Right atrium auricular region (tissue), 2 donors: ENCODE results near the gene EME1. TPM values are rescaled to one million over a fixed set of nuclear protein-coding genes. Genes with fewer than 3 reads are reported as not detected.

Experiments used
- DNase-seq: peaks from one replicate; pipeline ENCODE4 v3.0.0-alpha.2; 2019; ENCODE audit warnings: low spot score
- H3K27ac ChIP-seq, 2 donors: fragments of 200-600 bp; sonication (generic); 1 replicate in 1 of 2; 2 replicates in 1 of 2; pipeline ENCODE4 v1.5.1; 2016 to 2019
- H3K27me3 ChIP-seq, 2 donors: fragments of 200-600 bp; sonication (generic); one replicate each; pipeline versions ENCODE4 v1.5.1 to v1.6.0; 2017 to 2019
- H3K36me3 ChIP-seq: fragments of 200-600 bp; sonication (generic); one replicate; pipeline ENCODE4 v1.5.1; 2016
- H3K4me1 ChIP-seq, 2 donors: fragments of 200-600 bp; sonication (generic); one replicate each; pipeline versions ENCODE4 v1.5.1 to v1.6.0; 2017 to 2019
- H3K4me3 ChIP-seq, 2 donors: fragments of 200-600 bp; sonication (generic); 1 replicate in 1 of 2; 2 replicates in 1 of 2; pipeline ENCODE4 v1.5.1; 2017 to 2019; ENCODE audit warnings: mild to moderate bottlenecking in 1 of 2, moderate library complexity in 1 of 2
- H3K9me3 ChIP-seq, 2 donors: fragments of 200-600 bp; sonication (generic); one replicate each; pipeline ENCODE4 v1.5.1; 2019
- total RNA-seq, 2 donors: library from RNA; depleted of rRNA; stranded (reverse); fragments of >200 nt; gene quantifications; one replicate each; pipeline ENCODE4 v1.1.0, GENCODE V29; 2016
- TF ChIP-seq, protein P1 (sequence below), 2 donors: fragments of 200-600 bp; sonication (generic); IDR thresholded peaks; one replicate each; pipeline ENCODE4 v1.5.1; 2019; ENCODE audit warnings: antibody characterized with exemption in 2 of 2

Gene EME1
- total RNA-seq, 2 donors from 2014 or later, result 0.33 TPM; not detected in 1

DNA sequence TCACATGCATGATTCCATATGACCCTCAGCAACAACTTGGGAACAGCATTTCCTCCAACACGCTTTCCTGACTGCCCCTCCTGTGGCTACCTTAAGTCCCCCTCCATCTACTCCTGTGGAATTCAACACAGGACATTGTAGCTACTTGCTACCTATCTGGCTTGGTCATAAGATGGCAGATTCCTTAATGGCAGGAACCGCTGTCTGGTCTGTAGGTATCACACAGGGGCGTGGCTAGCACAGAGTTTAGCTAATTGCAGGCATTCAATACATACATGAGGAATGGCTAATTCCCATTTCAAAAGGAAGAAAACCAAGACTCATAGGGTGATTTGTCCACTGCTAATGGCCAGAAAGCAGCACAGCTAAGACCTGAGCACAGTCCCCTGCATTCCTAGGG is 15.7 kb downstream of the EME1 start:
- DNase-seq, result no peak
- H3K4me3 ChIP-seq, result no peak overlapping the region
- no peaks in the 10 kb centered on the region for H3K9me3 ChIP-seq
- H3K27ac ChIP-seq, result no peak overlapping the region
- no peaks in the 10 kb centered on the region for H3K4me1 ChIP-seq
- no peaks in the 10 kb centered on the region for H3K27me3 ChIP-seq
- TF ChIP-seq, protein P1, sequence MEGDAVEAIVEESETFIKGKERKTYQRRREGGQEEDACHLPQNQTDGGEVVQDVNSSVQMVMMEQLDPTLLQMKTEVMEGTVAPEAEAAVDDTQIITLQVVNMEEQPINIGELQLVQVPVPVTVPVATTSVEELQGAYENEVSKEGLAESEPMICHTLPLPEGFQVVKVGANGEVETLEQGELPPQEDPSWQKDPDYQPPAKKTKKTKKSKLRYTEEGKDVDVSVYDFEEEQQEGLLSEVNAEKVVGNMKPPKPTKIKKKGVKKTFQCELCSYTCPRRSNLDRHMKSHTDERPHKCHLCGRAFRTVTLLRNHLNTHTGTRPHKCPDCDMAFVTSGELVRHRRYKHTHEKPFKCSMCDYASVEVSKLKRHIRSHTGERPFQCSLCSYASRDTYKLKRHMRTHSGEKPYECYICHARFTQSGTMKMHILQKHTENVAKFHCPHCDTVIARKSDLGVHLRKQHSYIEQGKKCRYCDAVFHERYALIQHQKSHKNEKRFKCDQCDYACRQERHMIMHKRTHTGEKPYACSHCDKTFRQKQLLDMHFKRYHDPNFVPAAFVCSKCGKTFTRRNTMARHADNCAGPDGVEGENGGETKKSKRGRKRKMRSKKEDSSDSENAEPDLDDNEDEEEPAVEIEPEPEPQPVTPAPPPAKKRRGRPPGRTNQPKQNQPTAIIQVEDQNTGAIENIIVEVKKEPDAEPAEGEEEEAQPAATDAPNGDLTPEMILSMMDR (IDR thresholded peaks at IDR 0.05), result no peak
- peaks cover 100% of the 10 kb centered on the region for H3K36me3 ChIP-seq

DNA sequence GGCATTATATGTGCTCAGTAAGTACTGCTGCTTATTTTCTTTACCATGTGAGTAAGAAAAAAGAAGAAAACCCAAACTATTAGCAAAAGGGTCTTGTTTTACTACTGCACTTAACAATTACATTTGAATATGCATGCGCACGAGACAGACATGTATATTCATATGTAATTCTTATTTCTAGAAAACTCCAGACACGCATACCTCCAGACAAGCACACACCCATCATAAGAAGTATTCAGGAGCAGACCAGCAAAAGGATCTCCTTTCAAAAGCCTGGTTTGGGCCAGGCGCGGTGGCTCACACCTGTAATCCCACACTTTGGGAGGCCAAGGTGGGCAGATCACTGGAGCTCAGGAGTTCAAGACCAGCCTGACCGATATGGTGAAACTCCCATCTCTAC is 16.5 kb downstream of the EME1 start:
- DNase-seq, result no peak
- Histone ChIP-seq H3K27ac (no peak overlapping the region), H3K4me3 (no peak overlapping the region), H3K27me3 (no peaks in the 10 kb centered on the region), H3K36me3 (peaks cover 100% of the 10 kb centered on the region), H3K9me3 (no peaks in the 10 kb centered on the region), H3K4me1 (no peaks in the 10 kb centered on the region)
- TF ChIP-seq, protein P1 (IDR thresholded peaks at IDR 0.05), result no peak

DNA sequence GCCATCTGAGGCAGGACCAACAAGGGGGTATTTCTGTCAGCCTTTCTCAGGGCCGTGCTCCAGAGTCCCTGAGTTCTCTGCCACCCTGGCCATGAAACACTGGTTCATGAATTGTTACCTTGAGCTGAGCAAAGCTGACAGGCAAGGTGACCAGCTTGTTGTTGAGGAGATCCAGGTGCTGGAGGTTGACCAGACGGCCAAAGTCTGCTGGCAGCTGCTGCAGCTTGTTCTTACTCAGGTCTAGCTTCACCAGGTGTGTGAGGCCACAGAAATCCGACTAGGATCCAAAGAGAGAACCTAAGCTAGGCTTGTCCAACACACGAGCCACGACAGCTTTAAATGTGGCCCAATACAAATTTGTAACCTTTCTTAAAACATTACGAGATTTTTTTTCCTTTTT is 19.6 kb downstream of the EME1 start:
- peaks cover 73% of the 10 kb centered on the region for H3K36me3 ChIP-seq
- TF ChIP-seq, protein P1 (IDR thresholded peaks at IDR 0.05), result no peak

DNA sequence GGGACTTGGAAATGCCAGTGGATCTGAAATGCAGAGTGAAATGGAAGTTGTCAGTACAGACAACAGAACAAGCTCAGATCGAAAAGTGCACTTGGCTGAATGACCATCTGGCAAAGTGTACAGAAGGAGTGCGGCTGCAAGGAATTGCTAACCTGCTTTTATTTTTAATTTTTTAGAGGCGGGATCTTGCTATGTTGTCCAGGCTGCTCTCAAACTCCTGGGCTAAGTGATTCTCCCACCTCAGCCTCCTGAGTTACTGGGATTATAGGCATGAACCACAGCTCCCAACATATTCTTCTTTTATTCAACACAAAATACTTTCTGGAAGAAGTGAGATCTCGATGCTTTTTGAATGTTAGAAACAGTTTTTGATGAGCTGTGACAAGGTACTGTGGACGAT is 20.7 kb downstream of the EME1 start:
- Histone ChIP-seq H3K27ac (no peak overlapping the region), H3K4me1 (peaks cover 0 to 29% of the 10 kb centered on the region in 2 donors), H3K9me3 (no peaks in the 10 kb centered on the region), H3K27me3 (no peaks in the 10 kb centered on the region), H3K4me3 (no peak overlapping the region), H3K36me3 (peaks cover 62% of the 10 kb centered on the region)
- TF ChIP-seq, protein P1 (IDR thresholded peaks at IDR 0.05), result no peak
- DNase-seq, result no peak

More for the DNA sequence above, 19.6 kb downstream of the EME1 start:
- H3K27ac ChIP-seq, result no peak overlapping the region
- no peak for DNase-seq
- no peak overlapping the region for H3K4me3 ChIP-seq
- H3K27me3 ChIP-seq, result no peaks in the 10 kb centered on the region
- H3K9me3 ChIP-seq, result no peaks in the 10 kb centered on the region
- H3K4me1 ChIP-seq, result peaks cover 0 to 25% of the 10 kb centered on the region in 2 donors

DNA sequence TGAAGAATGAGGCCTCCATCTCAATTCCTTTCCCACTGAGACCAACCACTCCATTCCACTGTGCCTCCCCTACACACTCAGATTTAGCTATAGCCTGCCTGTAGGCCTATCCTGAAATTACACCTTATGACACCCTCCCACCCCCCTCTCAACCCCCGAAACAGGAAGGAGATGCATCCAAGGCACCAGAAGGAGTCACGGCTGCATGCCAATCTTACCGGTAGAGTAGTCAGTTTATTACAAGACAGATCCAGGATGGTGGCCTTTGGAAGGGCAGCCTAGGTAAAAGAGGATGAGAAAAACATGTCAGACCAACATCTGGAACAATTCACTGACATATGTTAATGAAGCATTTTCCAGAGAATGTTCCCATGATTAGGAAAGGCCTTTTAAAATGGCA is 21.7 kb downstream of the EME1 start:
- H3K4me3 ChIP-seq, result no peak overlapping the region
- H3K27ac ChIP-seq, result no peak overlapping the region
- peaks cover 52% of the 10 kb centered on the region for H3K36me3 ChIP-seq
- H3K9me3 ChIP-seq, result no peaks in the 10 kb centered on the region
- H3K4me1 ChIP-seq, result peaks cover 0 to 29% of the 10 kb centered on the region in 2 donors
- no peaks in the 10 kb centered on the region for H3K27me3 ChIP-seq
- TF ChIP-seq, protein P1 (IDR thresholded peaks at IDR 0.05), result no peak
- DNase-seq, result no peak
